GM19238 (cell line): ENCODE results near the gene HOXC5.
"Not testable (repeated sequence)": the region's sequence is repeated elsewhere in the genome, so short reads cannot be mapped to it uniquely, and the experiment has no call there.

ENCODE experiments used
- DNase-seq: peaks from one replicate; pipeline ENCODE4 v3.0.0; 2011; ENCODE audit warnings: low spot score; ENCODE audit not compliant: insufficient read length

The HOXC5 gene

DNA sequence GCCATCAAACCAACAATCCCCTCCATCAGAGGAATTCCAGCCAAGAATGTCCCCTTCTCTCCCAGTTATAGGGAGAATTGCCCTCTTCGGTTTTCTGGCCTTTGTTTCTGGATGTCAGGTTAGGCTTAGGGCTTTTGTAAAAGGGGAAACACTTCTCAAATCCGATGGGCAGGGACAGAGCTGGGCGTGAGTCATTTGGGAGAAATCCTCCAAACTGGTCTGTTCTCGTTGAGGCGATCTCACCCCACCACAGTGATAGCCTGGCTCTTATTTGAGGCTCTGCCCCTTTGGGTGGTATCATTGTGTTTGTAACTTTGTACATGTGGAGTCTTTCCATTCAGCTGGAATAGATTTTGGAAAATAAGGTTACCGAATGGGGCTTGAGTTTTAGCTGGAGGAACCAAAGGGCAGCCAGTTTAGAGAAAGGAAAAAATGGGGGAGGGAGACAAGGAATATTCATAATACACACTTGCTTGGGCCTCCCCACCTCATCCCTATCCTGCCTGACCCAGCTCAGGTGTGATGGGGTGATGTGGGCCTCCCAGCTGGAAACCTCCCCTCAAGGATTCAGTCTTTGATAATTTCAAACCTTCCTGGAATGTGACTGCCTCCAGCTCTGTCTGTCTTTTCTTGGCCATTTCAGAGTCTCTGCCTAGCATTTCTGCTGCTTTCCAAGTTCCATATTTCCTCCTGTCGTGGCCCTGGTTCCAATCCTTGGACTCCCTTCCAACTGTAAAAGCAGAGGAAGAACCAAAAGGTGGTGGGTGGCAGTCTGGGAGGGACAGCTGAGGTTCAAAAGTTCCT is 28.3 kb downstream of the HOXC5 start:
- no peak for DNase-seq

GRCh38 chr12:54065677-54066076 is 32.8 kb downstream of the HOXC5 start:
- DNase-seq: no peak

- DNase-seq: no peak
Measured at GRCh38 chr12:54066408-54066807, 33.6 kb downstream of the HOXC5 start.

DNA sequence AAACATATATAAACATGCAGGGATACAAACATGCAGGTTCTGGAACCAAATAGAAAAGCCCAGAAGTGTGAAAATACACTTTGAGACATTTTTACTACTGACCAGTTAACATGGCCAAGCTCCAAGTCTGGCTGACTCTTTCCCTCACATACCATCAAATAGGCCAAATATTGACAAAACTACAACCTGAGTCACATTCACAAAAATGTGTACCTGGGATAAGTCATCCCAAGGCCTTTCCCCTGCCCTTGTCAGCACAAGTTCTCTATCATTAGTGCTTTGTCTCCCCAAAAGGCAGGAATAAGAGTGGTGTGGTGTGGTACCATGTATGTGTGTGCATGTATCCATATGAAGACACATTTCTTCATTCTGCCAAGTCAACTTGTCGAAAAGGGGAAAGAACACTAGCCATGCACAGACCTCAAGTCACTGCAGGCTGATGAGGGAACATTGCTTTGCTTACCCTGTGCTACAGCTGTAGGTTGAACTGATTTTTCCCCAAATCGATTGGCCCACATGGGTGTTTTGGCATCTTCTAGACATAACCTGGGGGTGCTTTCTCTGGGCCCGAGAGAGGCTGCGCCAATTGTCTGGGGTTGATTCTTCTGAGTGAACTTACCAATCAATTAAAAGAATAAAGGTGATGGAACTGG is 35.7 kb downstream of the HOXC5 start:
- DNase-seq: no peak

DNA sequence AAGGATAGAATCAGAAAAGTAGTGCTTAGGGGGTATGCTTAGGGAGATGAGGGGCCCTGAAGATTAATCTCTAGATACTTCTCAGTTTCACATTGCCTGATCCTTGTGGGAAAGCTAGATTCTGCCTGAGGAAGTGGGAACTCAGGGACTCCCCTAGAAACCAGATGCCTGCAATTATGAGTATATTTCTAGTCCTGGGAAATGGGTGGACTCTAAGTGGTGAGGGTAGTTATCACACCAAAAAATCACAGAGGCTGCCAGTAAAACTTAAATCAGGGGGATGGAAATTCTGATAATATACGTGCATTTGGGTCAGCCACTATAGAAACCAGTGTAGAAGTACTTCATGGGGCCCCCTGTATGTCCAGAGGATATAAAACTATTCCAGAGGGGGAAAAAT is 39.1 kb downstream of the HOXC5 start:
- DNase-seq: no peak

DNA sequence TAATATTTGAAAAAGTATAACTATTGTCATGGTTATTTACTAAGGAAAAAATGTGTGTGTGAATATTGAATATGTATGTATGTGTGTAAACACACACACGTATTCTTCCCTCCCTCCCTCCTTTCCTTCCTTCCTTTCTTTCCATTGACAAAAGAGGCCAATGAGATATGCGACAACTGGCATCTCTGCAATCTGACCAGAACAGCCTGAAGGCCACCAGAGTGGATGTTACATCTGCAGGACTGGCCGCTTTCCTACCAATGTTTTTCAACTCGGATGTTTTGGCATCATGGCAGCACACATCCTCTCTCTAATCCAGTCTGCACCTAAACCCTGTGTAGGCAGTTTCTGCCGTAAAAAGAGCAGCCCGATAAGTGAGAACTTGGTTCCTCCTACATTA is 41.5 kb downstream of the HOXC5 start:
- no peak for DNase-seq

DNA sequence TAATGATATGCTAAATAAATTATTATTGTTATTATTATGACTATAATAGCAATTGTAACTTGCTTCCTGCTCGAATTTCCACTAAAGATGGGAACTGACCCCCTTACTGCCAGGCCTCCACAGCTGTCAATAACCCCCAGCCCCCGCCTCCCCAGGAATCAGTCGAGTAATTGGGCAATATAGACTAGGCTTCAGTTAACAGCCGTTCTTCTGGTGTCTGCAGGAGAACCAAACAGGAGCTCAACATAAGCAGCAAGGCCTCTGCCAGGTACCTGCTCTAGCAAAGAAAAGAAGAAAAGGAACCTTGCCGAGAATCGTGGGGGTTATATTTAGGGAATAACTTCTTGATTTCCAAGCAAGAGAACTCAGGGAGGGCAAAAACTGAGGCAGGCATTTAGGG is 42.6 kb downstream of the HOXC5 start:
- DNase-seq: no peak

GRCh38 chr12:54075974-54076373 is 43.1 kb downstream of the HOXC5 start:
- no peak for DNase-seq

DNA sequence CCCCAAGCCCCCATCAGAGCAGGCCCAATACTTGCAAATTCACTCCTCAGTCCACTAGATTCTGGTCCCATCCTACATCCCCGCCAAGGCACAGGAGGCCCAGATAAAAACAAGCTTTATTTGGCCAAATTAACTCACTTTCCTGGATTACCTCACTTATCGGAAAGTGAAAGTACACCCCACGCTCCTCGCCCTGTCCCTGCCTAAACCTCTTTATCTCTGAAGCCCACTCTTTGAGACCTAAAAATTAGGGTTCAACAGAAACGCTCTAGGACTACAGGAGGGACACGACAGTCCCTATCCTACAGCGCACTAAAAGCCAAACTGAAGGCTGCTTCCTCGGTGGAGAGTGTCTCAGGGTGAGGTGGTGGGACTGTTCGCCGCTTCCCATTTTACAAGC is 45.0 kb downstream of the HOXC5 start:
- DNase-seq: not testable (repeated sequence)

DNA sequence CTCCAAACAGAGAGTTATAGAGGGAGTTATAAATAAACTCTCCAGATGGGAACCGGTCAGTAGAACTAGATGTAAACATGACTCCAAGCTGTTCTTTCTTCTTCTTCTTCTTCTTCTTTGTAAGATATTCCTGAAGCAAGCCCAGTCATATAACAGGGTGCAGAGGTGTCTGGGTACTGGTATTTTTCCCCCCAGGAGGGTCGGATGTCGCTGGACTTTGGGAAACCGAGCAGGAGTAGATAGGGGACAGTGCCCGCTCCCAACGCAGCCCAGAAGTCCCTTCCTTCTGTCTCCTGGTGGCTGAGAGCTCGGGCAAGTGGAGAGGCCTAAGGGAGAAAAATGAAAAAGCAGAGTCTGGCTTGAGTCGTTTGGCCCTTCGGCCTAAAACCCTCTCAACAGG is 46.3 kb downstream of the HOXC5 start:
- not testable (repeated sequence) for DNase-seq

DNA sequence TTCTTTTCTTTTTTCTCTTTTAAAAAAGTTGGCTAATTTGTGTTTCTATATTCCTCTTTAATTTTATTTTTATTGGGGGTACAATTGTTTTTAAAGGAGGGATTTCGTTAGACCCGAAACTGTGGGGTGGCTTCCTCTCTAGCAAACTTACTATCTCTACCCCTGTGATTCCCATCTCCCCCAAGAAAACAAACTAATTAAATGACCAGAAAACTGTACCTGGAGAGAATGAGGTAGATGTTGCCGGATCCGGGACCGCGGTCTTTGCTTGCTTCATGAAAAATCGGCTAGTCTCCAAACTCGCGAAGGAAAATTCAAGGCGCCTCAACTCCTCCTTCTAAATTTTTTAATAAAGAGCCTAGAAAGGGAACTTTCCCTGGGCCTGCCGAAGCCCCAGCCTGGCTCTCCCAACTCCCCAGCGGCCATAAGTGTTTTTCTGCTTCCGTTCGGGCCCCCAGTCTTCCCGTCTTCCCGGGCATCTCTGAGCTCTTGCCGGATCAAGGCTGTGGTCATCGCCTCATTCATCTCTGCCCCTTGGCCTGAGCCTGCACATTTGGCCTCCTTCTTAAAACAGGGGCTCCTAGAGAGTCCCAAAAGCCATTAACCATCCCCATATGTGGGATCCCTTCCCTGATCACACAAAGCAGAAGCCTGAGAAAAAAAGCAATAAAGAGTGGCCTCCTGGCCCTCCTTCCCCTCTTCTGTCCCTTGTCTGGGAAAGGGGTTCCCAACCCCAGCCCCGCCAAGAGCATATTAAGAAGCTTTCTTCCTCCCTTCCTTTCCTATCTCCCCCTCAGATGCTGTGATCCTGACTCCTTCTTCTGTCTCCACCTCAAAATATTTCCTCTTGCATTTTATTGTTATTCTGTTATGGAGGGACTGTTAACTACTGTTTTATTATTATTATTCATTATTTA is 47.4 kb downstream of the HOXC5 start:
- not testable (repeated sequence) for DNase-seq

DNA sequence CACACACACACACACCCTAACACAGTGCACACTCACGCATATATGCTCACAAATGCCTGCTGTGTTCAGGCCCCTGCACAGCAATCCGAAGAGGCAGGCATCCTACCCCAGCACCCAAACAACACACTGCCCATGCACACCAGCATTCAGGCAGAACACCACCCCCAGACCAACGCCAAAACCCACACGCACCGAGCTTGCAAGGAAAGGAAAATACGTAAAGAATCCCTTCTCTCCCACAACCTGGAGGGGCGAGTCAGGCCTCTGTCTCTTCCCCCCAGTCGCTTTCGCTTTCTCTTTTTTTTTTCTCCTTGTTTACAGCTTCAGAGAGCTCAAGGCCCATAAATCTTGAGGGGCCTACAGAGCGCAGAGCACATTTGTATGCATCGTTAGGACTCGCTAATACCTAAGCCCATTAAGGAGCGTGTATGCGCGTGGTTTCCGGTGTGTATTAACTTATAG is 48.2 kb downstream of the HOXC5 start:
- peak; percentile 34 for DNase-seq

DNA sequence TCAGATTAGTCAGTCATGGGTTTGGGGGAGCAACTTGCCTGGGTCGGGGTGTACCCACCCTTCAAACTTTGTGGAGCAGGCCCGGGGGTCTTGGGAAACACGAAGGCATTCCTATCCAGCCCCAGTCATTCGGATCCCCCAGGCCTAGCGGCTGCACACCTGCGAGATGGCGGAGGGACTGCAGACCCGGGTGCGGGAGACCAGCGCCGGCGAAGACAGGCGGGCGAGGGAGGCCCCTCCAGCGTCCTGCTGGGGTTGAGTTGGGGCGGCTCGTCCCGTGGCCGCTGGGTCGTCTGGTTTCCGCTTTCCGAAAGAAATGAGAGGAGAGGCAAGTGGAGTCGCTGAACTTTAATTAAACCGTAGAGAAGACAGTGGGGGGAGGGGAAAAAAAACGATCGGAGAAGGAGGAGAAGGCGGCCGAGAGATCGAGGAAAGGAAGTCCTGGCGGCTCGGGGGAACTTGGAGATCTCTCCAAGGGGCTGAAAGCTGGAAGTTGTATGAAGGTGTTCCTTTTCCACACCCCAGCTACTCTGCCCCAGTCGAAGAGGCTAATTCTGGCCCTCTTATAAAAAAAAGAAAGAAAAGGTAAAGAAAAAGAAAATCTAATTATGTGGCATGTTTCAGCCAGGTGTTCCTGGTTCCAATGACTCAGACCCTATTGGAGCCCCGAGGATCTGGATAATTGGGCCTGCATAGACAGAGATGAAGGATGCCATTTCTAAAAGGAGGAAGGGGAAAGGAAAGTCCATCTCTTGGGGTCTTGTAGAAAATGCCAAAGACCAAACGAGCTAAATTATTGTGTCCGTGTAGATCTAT is 48.9 kb downstream of the HOXC5 start:
- not testable (repeated sequence) for DNase-seq

GRCh38 chr12:54082397-54082892 is 49.6 kb downstream of the HOXC5 start:
- DNase-seq: no peak
